GM19452 (cell line): ENCODE measurements around the gene TTL.
A peak's percentile ranks its signal among the peaks of the same experiment; 100 is the strongest.
"Not testable (repeated sequence)": the region's sequence is repeated elsewhere in the genome, so short reads cannot be mapped to it uniquely, and the experiment has no call there.

Experiments
- ATAC-seq: cut with Tn5 transposase; IDR thresholded peaks from one replicate; pipeline ENCODE4 v1.9.1; 2021; ENCODE audit not compliant: unreplicated experiment

The TTL gene

DNA sequence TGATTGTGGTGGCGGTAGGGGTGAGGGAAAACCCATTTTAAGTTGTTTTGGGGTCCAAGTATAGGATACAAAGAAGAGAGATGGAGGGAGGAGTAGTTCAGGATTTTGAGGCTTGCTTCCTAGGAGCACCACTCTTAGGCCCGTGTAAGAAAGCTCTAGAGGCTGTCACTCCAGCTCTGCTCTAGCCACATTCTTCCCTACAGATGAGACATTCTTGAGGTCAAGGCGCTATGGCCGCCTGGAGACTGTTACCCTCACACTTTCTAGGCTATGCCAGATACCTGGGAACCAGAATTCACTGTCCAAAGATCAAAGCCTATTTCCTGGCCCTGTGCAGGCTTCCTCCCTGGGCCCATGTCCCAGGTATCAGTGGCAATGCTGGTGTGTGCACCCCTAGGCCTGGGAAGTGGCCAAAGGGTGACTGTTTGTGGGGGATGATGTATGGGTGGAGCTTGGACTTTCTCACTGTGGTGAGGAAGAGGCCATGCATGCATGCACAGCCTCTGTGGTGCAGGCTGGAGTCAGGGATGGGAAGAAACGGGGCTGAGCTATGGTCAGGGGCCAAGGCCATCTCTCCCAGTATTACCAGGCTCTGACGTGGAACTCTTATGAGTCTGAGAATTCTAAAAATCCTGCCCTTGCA lies 7.0 kb upstream of the TTL start:
- no peak for ATAC-seq

DNA sequence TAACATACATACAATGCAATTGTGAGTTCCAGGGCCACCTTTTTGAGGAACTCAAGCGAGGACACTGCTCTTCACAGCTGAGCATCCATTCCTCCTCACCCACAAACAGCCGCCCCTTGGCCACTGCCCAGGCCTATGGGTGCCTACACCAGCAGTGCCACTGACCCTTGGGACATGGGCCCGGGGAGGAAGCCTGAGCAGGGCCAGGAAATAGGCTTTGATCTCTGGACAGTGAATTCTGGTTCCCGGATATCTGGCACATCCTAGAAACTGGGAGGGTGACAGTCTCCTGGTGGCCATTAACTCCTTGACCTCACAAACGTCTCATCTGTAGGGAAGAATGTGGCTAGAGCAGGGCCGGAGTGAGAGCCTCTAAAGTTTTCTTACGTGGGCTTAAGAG lies 5.5 kb upstream of the TTL start:
- ATAC-seq: no peak

DNA sequence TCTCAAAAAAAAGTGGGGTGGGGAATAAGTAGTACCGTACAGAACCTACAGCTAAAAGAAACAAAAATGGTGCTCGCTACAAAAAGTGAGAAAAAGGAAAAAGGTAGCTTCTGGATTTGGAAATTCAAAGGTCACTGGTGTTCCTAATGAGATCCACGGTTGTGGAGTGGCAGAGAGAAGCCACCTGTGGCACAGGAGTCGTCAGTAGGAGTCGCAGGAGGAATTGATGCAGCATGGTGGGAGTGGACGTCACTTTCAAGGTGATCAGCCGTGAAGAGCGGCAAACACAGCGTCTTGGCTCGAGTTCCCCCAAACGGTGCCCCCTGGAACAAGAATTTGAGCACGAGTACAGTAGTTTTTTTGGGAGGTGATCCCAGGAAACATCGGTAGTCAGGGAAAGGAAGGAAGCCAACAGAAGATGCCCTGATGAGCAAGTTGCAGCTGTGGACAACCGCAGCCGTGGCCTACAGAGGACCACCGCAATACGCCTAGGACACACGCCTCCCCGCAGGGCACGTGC lies 1.4 kb upstream of the TTL start:
- no peak for ATAC-seq

DNA sequence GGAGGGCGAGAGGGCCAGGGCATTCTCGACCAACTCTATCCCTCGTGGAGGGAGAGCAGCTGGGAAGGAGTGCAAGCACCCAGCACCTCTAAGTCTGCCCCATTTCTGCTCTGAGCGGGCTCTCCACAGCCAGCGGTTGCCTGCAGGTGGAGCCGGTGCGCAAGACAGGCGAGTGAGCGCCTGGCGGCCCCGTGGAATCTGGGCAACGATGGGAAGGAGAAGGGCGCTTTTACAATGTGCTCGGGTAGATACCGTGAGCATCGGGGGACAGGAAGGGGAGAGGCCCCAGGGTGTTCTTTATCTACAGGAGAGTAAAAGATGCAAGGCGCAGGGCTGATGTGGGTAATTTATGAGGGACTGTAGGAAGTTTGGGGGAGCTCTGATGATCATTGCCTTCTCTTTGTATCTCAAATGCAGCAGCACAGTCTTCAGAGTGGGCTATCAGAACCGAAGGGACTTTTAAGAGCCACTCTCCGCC lies 867 bp upstream of the TTL start:
- ATAC-seq: peak; percentile 70

DNA sequence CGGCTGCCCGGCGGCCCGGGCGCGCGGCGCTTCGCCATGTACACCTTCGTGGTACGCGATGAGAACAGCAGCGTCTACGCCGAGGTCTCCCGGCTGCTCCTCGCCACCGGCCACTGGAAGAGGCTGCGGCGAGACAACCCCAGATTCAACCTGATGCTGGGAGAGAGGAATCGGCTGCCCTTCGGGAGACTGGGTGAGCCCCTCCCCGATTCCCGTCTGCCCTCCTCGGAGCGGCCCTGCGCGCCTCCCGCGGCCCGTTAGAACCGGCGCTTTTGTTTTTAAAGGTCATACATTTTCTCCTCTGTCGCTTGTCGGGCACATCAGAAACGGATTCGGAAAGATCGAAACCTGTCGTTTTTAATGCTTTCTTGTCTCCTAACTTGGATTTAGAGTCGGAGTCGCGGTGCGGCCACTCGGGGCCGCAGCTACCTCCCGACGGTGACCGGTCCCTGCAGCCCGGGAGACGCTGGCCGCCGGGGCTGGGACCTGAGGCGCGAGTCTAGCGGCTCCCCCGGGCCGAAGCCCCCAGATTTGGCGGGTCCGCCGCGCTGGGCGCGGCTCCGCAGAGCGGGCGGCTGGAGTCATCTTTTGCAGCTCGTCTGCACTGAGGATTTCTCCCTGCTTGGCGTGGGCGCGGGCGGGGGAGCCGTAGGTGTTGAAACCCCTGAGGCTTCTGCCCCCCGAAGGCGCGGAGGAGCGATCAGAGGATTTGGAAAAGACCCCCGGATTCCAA lies 519 bp downstream of the TTL start:
- no peak for ATAC-seq

DNA sequence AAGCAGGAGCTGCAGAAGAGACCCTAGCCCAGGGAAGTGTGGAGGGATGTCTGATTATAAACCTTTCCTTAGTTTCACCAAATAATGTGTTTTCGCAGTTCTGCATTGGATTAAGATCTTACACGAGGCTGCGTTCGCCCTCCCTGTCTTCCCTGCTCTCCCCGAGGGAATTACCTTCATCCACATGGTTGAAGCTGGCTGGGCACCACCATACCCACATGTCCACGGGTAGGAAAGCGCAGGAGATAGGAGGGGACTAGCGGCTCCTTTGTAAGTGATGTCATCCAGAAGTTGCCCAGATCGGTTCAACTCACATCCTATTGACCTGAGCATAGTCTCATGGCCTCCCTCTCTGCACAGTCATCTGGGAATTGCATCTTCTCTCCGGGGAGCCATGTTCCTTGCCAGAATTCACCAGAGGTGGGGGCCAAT lies 1.1 kb downstream of the TTL start:
- no peak for ATAC-seq

DNA sequence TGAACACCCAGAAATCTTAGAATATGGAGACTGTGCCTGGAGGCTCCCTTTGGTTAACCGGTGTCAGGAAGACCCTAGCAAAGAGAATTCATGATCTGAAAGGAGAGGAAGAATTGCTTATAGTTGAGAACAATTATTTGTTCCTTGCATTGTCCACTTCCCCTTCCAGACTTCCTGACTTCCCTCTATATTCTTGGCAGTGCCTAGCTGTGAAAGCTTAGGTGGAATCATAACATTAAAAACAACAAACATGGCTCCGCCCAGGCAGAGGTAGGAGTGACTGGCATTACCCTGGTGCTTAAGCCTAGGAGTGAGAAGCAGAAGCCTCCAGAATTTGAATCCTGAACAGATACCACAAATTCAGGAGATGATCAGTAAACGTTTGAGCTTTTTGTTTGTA lies 1.9 kb downstream of the TTL start:
- no peak for ATAC-seq

DNA sequence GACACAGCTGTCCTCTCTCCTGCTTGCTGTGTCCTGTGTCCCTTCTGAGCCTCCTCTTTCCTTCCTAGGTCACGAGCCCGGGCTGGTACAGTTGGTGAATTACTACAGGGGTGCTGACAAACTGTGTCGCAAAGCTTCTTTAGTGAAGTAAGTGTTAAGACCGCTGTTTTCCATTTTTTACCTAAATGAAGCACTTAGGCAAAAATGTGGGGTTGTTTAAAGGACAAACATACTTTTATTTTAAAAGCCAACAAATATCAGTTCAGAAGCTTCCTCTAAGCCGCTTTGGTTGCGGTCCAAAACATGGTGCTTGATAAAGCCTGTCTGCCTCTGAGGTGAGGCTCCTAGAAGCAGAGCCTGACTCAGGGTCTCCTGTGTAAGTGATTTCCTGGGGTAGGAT lies 3.9 kb downstream of the TTL start:
- no peak for ATAC-seq

DNA sequence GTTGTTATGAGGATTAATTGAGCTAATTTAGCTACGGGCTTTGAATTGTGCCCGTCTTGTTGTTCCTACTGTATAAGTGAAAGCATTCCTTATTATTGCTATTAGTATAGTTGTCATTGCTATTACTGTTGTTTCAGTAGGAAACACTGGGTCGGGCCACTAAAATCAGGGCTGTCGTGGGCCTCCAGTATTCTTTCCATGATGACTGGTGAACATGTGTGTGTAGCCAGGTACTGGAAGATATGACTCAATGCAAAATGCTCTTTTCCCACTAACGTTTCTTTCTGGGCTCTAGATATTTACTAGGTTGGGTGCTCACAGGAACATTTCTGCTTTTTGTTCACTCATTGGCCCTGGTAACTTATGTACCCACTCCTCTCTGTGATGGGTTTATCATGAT lies 4.9 kb downstream of the TTL start:
- ATAC-seq: no peak

DNA sequence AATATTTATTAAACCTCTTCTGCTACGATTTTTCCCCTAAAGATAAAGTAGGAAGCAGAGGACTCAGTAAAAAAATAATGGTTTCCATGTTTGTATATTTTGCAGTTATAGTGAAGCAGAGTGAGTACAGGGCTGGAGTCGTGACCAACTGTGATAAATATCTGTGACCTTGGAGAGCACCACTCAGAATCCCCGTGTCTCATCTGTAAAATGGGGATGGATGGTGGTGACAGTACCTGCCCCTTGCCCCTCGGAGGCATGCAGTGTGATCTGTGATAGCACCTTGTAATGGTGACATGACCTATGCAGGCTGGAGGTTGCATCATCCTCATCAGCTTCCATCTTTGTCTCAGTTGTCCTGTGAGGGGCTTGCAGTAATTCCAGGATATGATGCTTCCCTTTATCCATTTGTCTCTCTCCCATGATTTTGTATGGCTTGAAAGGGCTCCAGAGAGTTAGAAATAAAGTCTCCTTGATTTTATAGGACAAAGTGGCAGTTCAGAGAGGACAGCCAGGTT lies 5.5 kb downstream of the TTL start:
- ATAC-seq: no peak

DNA sequence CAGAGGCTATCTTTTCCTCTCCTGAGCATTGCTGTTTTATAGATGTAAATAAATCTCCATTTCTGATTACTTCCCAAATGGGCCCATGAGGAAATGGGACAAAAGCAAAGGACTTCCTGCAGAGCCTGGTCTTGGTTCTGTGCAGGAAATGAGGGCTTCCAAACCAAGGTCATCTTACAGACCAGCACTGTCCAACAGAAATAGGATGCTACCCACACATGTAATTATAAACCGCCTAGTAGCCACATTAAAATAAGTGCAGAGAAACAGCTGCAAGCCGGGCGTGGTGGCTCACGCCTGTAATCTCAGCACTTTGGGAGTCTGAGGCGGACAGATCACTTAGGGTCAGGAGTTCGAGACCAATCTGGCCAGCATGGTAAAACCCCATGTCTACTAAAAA lies 6.2 kb downstream of the TTL start:
- no peak for ATAC-seq

DNA sequence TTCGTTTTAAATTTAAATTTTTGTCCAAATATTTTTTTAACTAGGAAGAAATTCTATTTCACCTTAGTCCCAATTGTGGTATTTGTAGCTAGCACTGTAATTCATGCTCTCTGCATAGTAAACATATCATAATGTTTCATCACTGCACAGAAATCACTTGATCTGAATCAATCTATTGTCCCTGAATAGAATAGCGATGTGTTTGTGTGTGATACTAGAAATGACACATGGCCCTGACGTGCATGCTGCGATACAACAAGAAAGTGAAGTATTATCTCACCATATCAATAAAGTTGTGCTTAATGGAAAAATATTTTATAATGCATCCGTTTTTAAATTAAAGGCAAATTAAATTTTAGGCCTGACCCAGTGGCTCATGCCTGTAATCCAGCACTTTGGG lies 10.0 kb downstream of the TTL start:
- ATAC-seq: no peak

DNA sequence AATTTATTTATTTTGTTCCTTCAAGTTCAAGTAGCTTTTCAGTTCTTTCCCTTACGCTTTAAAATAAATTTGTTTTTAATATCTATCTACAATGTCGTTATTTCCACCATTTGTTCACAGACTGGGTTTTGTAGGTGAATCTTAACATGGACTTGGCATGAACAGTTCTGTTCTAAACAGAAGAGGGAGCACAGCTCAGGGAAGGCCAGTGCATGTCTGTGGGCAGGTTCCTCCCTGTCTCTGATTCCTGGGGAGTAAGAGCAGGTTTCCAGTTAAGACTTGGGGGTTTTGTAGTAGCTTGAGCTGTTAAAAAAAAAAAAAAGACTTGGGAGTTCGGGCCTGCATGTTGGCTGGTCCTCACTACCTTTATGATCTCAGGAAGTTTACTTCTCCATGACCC lies 11.1 kb downstream of the TTL start:
- ATAC-seq: no peak

DNA sequence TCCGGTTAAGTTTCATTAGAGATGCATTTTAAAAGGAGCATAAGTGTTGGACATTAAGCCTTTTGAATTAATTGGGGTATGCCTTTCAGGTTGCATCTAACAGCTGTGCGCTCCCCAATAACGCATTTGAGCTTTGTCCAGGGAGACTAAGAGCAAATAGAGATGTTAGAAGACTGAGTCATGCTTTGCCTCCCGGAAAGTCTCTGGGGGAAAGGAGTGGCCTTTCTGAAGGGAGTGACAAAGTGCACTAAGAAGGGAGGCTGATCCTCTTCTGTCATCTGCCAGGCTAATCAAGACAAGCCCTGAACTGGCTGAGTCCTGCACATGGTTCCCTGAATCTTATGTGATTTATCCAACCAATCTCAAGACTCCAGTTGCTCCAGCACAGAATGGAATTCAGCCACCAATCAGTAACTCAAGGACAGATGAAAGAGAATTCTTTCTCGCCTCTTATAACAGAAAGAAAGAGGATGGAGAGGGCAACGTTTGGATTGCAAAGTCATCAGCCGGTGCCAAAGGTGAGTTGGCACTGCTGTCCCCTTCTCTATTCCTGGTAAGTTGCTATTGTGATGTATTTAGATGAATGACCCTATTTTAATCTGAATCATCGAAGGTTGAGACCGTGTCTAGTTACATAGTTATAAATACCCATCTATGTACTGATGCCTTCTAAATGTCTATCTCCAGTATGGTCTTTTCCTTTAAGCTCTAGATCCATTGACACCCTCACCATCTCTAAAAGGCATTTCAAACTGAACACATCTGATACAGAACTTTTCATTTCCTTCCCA lies 12.1 kb downstream of the TTL start:
- ATAC-seq: no peak

DNA sequence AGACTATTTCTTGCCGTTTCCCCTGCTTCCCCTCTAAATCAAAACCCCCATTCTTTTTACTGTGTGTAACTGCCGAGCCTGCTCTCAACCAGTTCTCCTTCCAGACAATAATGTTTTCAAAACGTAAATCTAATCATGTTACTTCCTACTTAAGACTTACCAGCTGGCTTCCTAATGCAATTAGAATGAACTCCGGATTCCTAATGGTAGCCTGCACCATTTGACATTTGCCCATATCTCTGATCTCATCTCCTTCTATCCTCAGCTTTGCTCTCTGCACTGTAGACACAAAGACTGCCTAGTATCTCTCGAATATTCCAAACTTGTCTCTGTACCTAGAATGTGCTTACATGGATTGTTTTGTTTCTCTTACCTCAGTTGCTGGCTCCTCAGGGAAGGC lies 12.9 kb downstream of the TTL start:
- no peak for ATAC-seq

DNA sequence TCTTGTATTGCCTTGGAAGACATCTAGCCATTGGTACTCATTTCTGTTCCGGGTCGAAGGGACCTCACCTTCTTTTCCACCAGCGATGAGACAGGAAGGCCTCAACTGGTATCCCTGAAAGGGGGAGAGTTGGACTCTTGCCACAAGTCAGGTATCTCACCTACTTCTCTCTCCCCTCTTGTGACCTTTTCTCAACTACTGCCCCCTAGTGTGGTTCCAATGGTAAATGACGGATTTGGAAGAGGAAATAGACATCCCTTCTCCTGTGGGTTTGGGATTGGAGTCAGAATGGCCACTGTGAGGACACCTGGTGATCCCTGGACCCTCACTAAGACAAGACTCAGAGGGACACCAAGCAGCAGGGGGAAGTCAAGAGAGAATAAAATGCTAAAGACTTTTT lies 13.9 kb downstream of the TTL start:
- not testable (repeated sequence) for ATAC-seq

DNA sequence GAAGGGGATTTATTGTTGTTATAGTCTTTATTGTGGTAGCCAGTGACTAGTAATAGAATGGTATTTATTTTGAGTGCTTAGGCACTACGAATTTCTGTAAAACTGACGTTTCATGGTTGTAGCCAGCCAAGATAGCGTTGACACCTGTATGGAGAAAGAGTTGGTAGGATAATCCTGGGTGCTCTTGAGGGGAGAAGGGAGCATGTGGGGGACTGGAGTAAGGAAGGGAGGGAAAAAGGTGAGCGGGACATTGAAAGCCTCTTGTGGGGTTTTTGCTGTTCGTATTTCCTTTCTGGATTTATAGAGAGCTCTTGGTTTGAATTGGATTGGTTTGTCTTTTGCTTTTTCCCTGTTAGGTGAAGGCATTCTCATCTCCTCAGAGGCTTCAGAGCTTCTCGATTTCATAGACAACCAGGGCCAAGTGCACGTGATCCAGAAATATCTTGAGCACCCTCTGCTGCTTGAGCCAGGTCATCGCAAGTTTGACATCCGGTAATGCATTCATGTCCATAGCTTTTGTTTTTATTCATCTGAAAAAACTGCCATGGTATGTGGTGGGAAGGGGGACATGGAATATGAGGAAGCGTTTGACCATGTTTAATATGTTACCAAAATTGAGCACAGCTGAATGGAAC lies 19.0 kb downstream of the TTL start:
- ATAC-seq: not testable (repeated sequence)

DNA sequence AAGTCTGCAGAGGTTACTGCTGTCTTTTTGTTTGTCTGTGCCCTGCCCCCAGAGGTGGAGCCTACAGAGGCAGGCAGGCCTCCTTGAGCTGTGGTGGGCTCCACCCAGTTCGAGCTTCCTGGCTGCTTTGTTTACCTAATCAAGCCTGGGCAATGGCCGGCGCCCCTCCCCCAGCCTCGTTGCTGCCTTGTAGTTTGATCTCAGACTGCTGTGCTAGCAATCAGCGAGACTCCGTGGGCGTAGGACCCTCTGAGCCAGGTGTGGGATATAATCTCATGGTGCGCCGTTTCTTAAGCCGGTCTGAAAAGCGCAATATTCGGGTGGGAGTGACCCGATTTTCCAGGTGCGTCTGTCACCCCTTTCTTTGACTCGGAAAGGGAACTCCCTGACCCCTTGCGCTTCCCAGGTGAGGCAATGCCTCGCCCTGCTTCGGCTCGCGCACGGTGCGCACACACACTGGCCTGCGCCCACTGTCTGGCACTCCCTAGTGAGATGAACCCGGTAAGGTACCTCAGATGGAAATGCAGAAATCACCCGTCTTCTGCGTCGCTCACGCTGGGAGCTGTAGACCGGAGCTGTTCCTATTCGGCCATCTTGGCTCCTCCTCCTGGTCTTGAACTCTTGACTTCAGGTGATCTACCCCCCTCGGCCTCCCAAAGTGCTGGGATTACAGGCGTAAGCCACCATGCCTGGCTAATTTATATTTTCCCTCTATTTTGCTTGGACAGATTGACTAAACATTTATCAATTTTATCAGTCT lies 27.5 kb downstream of the TTL start:
- ATAC-seq: not testable (repeated sequence)

DNA sequence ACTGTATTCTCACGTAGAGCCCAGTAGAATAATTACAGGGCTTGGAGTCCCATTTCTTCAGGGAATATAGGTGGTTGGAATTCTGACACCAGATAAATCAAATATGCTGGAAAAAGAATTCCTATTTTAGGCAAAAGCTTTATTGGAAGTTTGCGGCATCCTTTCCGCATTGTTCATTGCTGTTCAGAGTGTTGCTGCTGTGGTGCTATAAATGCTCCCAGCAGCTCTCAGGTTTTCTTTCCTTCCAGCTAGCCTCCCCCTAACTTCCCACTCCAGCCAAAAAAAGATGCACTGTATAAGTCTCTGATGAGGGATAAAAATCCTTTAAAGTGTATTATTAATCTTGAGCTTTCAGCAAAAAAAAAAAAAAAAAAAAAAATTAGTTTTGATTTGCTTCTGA lies 34.8 kb downstream of the TTL start:
- no peak for ATAC-seq

DNA sequence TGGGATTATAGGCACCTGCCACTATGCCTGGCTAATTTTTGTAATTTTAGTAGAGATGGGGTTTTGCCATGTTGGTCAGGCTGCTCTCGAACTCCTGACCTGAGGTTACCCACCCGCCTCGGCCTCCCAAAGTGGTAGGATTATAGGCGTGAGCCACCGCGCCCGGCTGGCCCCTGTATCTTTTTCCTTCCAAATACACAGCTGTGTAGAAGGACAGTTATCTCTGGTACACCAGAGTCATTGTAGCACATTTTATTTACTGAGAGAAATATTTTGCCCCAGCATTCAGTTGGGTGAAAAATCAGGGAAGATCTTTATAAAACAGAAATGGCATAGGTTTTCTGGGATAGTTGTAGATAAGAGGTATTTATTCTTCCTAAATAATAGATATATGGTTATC lies 36.9 kb downstream of the TTL start:
- ATAC-seq: no peak
